ENCODE results near the gene RALGPS1.

DNA sequence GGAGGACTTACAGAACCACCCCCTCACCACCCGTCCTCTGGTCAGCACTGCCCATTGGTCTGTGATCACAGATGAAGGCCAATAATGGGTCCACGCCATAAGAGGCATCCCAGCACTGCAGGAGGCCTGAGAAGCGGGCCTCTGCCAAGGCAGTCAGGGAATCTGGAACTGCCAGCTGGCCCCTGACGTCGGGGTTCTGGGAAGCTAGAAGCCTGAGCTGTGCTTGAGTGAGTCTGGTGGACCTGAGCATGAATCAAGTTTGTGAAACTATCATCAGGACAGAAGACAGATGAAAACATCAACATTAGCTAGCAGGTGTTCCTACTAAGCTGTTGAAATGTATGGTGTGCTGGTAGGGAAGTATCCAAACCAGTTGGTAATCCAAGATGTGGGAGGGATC lies 200.0 kb downstream of the RALGPS1 start:
- no peak for TF ChIP-seq POLR2A (IDR thresholded peaks at IDR 0.05; ENCODE audit: low read length)
- no peak for TF ChIP-seq E2F6 (IDR thresholded peaks at IDR 0.05; ENCODE audit: borderline replicate concordance, low read depth)
- TF ChIP-seq HMGXB4 (CRISPR knock-in tag; IDR thresholded peaks at IDR 0.05; ENCODE audit: borderline replicate concordance) = no peak
- TF ChIP-seq EP300 (IDR thresholded peaks at IDR 0.05) = no peak
- TF ChIP-seq CTCF (IDR thresholded peaks at IDR 0.05) = no peak
- TF ChIP-seq, protein P1, sequence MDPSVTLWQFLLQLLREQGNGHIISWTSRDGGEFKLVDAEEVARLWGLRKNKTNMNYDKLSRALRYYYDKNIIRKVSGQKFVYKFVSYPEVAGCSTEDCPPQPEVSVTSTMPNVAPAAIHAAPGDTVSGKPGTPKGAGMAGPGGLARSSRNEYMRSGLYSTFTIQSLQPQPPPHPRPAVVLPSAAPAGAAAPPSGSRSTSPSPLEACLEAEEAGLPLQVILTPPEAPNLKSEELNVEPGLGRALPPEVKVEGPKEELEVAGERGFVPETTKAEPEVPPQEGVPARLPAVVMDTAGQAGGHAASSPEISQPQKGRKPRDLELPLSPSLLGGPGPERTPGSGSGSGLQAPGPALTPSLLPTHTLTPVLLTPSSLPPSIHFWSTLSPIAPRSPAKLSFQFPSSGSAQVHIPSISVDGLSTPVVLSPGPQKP (IDR thresholded peaks at IDR 0.05; ENCODE audit: low read depth, low read length) = no peak
- TF ChIP-seq MAX (IDR thresholded peaks at IDR 0.05) = no peak
- no peak for TF ChIP-seq RCOR1 (IDR thresholded peaks at IDR 0.05; ENCODE audit: low read depth, low read length)
- TF ChIP-seq CEBPB (IDR thresholded peaks at IDR 0.05) = no peak
- TF ChIP-seq BHLHE40 (IDR thresholded peaks at IDR 0.05; ENCODE audit: low read depth, low read length) = no peak

All from A549 (cell line).